NCI-H146 (cell line): ENCODE data around the gene CACNG5.
A peak's percentile ranks its signal among the peaks of the same experiment; 100 is the strongest.

Source experiments
- DNase-seq: peaks from one replicate; lab custom pipeline; 2025; lab: John Stamatoyannopoulos, UW

CACNG5 gene, protein sequence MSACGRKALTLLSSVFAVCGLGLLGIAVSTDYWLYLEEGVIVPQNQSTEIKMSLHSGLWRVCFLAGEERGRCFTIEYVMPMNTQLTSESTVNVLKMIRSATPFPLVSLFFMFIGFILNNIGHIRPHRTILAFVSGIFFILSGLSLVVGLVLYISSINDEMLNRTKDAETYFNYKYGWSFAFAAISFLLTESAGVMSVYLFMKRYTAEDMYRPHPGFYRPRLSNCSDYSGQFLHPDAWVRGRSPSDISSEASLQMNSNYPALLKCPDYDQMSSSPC

DNA sequence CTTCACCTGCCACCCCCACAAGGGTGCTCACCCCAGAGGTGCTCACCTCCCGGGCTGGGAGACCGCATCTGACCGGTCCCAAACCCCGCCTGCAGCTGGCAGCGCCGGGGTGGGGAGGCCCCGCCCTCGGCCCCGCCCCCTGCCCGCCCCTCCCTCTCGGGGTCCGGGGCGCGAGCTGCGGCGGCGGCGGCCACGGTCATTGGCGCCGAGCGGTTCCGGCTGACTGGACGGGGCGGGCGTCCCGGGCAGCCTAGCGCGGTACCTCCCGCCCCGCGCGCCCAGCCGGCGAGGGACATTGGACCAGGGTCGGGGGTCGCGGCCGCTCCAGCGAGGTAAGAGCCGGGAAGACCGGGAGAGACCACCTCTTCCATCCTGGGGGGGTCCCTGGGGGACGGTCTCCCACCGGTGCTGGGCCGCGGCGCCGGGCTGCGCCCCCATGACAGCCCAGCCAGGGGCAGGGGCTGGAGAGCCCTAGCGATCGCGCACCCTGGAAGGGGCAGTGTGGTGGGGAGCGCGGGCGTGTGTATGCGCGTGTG is at the start of gene CACNG5:
CACNG5 (plus strand) TSS at position 199 of the 536 bp plus-strand sequence. CDS start 42,216 bp downstream, outside the sequence.
- DNase-seq: peak; percentile 57

DNA sequence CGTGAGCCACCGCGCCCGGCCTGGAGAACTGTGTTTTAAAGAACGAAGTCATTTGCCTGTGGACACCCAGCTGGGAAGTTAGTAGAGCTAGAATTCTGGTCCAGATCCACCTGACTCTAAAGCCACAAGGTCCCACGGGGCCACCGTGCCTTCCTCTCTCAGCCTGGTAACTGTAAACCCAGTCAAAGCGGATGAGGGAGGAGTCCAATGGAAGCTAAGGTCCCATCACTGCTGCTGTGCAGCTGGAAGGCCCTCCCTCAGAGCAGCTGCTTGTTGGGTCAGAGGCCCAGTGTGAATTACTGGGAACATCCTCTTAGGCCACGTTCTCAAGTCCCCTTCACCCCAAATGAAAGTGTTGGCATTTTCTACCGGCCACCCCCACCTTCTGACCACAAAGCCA is 48.8 kb upstream of the CACNG5 start:
- DNase-seq: peak; percentile 35

DNA sequence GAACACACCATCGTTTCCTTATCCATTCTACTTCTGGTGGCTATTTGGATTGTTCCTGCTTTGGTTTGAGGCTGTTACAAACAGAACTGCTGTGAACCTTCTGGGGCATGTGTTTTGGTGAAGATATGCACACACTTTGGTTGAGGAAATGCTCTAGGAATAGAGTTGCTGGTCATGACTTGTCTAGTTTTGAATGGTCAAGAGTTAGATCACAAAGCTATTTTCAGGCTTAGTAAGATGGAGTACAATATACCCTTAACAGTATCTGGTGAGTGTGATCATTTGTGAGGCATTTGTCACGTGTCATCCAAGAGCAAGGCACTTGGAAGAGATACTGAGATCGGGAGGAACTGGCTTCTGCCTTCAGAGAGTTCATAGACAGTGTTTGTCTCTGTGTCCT is 47.0 kb upstream of the CACNG5 start:
- DNase-seq: no peak

DNA sequence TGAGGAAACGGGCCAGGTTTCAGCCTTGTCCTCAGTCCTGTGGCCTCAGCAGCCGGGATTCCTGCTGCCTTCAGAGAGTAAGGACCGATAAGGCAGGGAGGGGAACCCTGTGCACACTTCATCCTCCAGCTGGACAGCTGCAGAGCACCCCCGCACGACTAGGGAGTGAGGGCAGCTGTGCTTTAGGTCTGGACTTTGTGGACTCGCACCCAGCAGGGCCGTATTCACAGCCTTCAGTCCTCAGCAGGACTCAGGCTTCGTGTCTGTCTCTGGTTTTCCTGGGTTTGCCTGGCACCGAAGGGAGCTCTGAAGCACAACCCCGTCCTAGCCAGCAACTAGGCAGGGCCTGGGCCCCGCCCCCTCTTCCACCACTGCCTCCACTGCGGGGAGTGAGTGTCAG is 45.8 kb upstream of the CACNG5 start:
- no peak for DNase-seq

DNA sequence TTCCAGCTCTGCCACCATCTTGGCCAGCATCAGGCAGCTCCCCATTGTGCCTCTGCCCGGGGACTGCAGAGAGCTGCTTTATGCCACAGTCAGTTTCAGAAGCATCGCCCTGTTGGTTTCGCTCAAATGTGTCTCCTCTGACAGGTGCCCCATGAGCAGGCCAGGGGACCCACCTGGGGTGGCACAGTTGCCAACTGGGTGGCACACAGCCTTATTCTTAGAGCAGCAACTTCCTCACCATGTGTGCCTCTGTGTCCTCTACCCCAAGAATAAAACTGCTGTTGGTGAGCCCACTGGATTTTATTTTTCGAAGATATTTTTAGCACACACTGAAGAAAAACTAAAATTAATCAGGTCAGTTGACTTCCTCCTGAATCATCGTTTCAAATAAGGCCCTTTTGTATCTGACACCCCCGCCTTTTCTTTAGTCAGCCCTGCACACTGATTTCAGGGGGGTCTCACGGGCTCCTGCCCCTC is 44.9 kb upstream of the CACNG5 start:
- DNase-seq: no peak

DNA sequence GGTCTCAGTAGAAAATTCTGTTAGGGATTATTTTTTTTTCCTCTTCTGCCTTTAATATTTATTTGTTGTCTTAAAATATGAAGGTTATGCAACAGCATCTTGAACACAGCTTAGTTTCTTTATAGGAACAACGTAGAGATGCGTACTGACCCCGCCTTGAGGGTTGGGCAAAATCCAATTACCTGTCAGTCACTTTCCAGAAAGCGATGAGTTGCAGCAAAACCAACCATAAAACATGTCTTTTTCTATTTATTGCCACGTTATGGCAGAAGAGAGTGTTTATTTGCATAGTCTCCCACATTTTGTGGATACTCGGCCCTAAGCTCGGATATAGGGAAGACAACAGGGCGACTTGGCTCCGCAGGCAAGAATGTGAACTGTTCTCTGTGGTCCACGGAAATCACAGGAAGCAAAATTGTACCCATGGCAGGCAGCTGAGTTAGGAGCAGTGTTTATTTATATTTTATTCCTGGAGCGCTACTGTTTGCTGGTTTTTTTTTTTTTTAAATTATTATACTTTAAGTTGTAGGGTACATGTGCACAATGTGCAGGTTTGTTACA is 44.3 kb upstream of the CACNG5 start:
- no peak for DNase-seq

DNA sequence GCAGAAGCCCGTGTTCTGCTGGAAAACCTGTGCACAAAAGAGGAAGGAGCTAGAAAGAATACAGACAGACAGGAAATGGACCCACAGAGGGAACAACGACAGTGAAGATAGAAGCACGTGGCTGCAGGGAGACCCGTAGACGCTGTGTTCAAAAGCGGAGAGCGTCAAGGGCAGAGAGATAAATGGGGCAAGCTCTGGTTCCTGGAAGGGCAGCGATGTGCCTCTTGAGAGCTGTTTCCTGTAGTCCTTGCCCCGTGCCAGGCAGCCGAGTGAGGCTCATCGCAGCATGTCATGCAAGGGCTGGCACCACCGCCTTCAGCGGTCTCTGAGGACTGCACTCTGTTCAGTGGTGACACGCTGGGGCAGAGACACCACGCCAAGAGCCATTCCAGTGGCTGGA is 43.6 kb upstream of the CACNG5 start:
- no peak for DNase-seq

DNA sequence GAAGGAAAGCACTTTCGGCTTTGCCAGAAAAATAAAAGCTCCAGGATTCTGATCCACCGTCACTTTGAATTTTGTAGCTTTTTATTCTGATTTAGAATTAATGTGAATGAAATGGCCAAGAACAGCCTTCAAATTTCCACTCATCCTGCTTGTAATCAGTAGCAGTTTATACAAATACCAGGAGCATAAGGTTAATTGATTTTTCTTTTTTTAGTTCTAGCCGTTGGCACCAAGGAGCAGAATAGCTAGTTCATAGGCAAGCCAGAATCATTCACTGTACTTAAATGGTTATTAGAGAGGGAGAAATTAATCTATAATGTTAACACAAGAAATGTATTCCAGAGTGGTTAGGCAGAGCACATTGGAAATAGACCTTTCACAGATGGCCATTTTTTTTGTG is 41.1 kb upstream of the CACNG5 start:
- no peak for DNase-seq

DNA sequence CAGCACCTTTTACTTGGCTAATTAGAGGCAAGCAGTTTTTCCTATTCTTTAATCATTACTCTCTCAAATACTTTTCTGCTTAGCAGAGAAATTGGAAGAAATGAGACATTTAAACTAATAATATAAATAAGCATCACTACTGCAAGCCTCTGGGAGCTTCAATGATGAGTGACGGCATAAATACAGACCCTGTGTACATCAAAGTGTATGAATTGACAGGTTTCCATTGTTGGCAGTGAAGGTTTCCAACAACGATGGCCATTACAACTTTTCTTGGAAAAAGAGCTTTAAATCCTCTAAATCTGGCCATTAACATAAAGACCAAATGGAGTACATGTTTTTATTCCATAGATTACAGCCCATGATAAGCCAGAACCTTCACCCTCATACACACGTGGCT is 39.4 kb upstream of the CACNG5 start:
- DNase-seq: no peak

DNA sequence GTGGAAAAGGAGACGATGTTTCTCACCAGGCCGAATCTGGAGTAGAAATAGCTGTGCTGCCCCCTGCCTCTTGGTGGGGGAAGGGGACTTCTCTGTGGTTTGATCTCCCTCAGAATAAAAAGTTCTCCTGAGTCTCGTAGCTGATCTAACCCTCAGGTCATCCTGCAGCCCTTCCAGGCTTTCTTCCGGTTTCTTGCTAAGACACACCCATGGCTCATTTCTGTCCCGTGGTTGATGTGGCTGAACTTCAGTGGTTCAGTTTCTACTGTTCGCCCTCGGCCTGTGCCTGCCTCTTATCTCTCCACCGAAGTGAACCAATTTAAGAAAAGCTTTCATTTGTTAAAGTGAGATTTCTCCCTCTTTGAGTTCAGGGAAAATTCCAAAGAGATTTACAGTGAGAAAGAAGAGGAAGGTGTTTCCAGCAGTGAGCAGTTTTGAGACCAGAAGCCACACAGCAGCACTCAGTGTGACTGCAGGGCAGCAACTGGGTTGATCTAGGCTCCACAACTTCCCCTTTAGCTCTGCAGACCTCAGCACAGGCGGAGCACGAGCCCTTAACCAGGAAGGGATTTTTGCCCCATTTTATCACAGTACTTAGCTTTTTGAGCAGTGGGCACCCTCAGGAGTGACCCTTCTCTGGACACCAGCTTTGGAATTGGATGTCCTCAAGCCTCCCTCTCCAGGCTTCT is 34.9 kb upstream of the CACNG5 start:
- DNase-seq: no peak

DNA sequence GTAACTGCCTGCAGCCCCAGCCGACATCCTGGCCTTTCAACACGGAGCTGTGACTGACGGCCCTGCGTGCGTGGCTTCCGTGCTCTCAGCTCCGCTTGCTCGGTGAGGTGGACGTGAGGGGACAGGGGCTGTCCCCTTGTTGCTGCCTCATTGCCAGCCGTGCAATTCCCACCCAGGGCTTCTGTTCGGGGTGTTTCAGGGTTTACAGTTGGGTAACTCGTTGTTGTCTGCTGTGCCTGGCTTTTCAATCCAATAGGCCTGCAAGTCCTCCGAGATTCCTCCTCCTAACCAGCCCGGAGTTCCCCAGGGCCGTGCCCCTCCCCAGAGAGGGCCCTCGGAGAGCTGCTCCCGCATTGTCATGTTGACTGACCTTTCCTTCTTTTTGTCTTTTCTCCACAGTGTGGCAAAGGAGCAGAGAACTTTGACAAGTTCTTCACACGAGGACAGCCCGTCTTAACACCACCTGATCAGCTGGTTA is 31.4 kb upstream of the CACNG5 start:
- no peak for DNase-seq

DNA sequence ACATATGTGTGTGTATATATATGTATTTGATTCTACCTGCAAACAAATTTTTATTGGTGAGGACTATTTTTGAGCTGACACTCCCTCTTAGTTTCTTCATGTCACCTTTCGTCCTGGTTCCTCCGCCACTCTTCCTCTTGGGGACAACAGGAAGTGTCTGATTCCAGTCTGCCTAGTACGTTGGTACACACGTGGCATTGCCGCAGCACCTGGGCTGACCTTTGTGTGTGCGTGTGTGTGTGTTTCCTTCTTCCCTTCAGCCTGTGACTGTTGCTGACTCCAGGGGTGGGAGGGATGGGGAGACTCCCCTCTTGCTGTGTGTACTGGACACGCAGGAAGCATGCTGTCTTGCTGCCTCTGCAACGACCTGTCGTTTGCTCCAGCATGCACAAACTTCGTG is 29.4 kb upstream of the CACNG5 start:
- DNase-seq: no peak

DNA sequence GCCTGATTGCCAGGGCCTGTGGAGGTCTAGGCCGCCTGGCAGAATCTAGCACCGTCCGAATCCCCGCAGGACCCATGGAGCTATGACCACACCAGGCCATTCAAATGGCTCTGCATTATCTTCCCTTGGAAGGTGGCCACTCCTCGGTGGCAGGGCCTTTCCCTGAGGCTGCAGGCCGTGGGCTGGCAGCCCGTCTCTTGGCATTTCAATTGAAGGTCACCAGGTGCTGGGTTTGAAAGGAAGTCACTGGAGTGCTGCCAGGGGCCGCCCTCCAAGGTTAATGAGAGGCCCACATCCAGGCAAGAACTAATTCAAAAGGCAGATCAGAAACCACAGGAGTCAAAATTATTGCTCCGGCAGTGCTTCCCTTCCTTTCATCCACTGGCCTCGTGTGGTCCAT is 27.7 kb upstream of the CACNG5 start:
- DNase-seq: peak; percentile 75

DNA sequence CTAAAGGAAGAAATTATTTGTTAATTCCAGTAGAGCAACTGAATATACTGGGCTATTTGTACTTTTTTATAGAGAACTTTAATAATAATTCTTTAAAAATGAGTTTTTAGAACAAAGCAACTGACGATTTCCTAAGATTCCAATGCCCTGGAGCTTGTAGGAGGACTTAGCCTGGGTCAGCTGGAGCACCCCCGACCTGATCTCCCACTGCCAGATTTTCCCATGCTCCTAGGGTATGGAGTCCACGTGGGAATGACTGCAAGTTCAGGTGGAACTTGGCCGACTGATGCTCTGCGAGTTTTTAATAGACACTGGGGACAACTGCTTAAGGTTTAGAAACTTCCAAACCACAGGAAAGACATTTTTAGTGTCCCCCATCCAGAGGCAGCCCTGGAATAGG is 25.5 kb upstream of the CACNG5 start:
- no peak for DNase-seq

DNA sequence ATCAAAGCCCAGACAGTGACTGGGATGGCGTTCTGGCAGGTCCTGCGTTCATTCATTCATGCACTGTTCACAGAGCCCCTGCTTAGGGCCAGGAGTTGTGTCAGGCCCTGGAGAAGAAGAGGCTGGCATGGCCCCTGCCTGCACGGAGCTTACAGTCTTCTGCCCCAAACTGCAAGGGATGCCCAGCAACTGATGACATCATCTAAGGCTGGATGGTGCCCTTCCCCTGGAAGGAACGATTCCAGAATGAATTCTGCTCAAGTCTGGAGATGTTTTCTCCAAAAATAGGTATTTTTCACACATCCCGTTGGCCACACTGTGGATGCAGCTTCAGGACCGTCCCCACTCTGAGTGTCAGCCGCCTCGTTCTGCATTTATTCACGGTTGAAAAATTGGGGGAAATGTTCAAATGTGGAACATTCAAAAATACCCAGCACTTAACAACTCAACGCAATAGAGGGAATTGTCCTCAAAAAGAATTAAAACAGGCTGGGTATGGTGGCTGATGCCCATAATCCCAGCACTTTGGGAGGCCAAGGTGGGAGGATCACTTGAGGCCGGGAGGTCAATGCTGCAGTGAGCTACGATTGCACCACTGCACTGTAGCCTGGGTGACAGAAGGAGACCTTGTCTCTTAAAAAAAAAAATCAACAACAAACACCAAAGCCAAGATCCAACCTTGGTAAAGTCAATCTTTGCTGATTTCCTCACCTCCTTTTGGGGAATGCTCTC is 23.8 kb upstream of the CACNG5 start:
- no peak for DNase-seq

DNA sequence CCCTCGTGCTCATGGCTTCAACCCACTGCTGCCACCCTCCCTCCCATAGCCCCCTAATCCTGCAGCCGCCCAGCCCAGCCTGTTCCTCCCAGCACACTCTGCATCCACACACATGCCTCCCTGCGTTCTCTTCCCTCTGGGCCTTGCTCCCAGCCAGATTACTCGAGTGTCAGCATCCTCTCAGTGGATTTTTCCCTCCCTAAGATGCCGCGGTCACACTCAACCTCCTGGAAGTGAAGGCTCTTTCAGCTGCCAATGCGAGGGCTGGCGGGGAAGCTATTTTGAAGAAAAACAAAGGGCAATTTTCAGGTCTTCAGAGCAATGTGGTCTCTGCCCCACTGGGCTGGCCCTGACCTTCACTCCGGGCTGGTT is 23.2 kb upstream of the CACNG5 start:
- no peak for DNase-seq

DNA sequence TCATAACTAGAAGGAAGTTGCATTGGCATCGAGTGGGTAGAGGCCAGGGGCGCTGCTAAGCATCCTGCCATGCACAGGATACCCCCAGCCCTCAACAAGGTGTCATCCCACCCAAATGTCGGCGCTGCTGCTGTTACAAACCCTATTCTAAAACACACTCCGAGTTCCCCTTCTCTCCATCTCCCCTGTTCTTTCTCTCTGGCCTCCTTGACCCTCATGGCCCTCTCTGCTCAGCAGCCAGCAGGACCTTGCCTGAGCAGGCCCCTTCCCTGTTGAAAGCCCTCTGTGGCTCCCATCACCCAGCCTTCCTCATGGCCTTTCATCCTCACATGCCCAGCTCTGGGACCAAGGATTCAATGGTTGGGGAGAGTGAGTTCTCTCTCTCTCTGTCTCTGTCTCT is 22.3 kb upstream of the CACNG5 start:
- DNase-seq: no peak

DNA sequence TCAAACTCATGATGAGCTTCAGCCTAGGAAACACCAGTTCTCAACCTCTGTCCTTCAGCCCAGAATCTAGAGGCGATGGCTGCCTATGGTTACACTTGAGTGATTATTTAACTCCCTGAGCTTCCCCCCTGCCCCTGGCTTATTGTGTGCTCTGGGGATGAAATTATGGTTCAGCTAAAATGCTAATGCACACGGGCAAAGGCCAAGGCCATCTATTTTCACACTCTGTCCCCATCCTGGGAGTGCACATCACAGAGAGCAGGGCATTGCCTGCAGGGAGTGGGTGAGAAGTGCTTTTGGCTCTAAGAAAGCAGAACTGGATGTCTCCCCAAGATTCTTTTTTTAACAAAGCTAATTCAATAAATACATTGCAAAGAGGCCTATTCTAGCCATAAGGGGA is 21.6 kb upstream of the CACNG5 start:
- DNase-seq: no peak

DNA sequence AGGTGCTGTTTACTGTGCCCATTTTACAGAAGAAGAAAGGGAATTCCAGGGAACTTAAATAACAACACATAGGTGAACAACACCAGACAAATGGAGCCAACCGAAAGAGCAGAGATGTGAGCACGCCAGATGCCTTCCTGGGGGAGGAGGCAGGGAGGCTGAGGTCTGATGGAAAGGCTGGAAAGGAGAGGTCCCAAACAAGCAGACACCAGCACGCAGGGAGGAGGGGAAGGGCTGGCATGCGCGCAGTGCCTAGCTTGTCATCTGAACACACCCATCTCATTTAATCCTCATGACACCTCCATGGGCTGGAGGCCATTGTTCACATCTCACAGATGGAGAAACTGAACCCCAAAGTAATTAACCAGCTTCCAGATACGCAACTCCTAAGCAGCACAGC is 20.9 kb upstream of the CACNG5 start:
- DNase-seq: no peak

DNA sequence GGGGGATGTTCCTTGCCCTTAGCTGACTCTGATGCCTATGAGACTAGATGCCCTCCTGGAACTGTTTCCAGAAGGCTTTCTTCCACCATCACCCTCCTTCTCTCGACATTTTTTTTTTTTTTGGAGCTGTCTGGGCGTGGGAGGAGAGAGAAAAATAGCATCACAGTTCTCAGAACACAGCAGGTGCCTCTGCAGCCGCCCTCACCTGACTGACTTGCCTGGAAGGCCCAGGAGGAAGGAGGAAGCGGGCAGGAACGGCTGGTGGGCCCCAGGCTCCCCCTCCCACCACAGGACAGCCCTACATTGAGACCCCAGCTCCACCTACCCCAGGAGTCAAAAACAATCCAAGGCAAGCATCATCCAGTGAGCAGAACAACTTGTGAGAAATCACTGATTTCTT is 20.3 kb upstream of the CACNG5 start:
- no peak for DNase-seq

DNA sequence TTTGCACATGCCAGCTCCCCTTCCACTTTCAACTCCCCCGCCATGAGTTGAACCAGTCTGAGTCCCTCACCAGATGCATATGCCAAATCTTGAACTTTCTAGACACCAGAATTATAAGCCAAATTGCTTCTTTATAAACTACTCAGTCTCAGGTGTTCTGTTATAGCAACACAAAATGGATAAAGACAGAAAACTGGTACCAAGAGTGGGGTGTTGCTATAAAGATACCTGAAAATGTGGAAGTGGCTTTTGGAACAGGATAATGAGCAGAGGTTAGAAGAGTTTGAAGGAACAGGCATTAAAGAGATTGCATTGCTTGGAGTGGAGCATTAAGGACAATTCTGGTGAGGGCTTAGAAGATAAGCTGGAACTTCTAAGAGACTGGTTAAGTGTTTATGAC is 17.2 kb upstream of the CACNG5 start:
- DNase-seq: no peak

DNA sequence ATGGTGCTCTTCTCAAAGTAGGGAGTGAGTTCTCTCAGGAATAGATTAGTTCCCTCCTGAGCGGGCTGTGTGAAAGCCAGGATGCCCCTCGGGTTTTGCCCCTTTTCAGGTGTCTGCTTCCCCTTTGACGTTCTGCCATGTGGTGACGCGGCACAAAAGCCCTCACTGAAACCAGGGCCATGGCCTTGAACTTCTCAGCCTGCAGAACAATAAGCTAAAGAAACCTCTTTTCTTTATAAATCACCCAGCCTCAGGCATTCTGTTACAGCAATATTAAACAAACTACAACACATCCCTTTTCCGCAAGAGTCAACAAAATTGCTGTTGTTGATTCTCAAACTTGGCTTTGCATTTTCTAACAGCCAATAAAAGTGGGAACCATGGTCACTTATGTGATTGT is 15.5 kb upstream of the CACNG5 start:
- no peak for DNase-seq
